Transverse colon (tissue), 4 donors: ENCODE measurements around the gene FAM221A. TPM values are rescaled to one million over a fixed set of nuclear protein-coding genes. Genes with fewer than 3 reads are reported as not detected.

Source experiments
- DNase-seq: peaks from one replicate; pipeline ENCODE4 v3.0.0-alpha.2; 2019
- H3K27ac ChIP-seq, 4 donors: fragments of 200-600 bp; sonication (generic); 2 replicates each; pipeline ENCODE4 v1.5.1; 2016 to 2018; ENCODE audit warnings: inconsistent platforms in 4 of 4
- H3K27me3 ChIP-seq: fragments of 200-600 bp; sonication (generic); 2 replicates; pipeline ENCODE4 v1.5.1; 2017; ENCODE audit warnings: inconsistent platforms
- H3K36me3 ChIP-seq, 4 donors: fragments of 200-600 bp; sonication (generic); 2 replicates each; pipeline ENCODE4 v1.5.1; 2017 to 2019; ENCODE audit warnings: inconsistent platforms in 4 of 4
- H3K4me1 ChIP-seq, 4 donors: fragments of 200-600 bp; sonication (generic); 2 replicates each; pipeline ENCODE4 v1.5.1; 2017 to 2020; ENCODE audit warnings: inconsistent platforms in 4 of 4
- H3K4me3 ChIP-seq, 4 donors: fragments of 200-600 bp; sonication (generic); 1 replicate in 1 of 4; 2 replicates in 3 of 4; pipeline versions ENCODE4 v1.5.1 to v1.6.1; 2017 to 2019; ENCODE audit warnings: inconsistent platforms in 4 of 4
- H3K9me3 ChIP-seq, 2 donors: fragments of 200-600 bp; sonication (generic); 2 replicates each; pipeline ENCODE4 v1.5.1; 2017 to 2019; ENCODE audit warnings: inconsistent platforms in 2 of 2
- CTCF ChIP-seq, 5 experiments: fragments of 200-600 bp in 3 of 5; fragments of 450-650 bp in 2 of 5; sonication (generic) in 3 of 5; IDR thresholded peaks; 1 replicate in 2 of 5; 2 replicates in 3 of 5; pipeline ENCODE4 v1.5.1; 2016 to 2017; ENCODE audit warnings: antibody characterized with exemption in 5 of 5, inconsistent platforms in 3 of 5, mild to moderate bottlenecking in 2 of 5, moderate library complexity in 1 of 5
- EP300 ChIP-seq: sonication (generic); formaldehyde crosslinking; IDR thresholded peaks from one replicate; pipeline ENCODE4 v1.6.1; 2017; ENCODE audit warnings: antibody characterized with exemption, low read depth
- POLR2A ChIP-seq: fragments of 450-650 bp; IDR thresholded peaks from one replicate; pipeline ENCODE4 v1.6.1; 2016; ENCODE audit warnings: antibody characterized with exemption, mild to moderate bottlenecking, moderate library complexity
- POLR2AphosphoS5 ChIP-seq, 3 donors: sonication (generic); formaldehyde crosslinking; IDR thresholded peaks; one replicate each; pipeline ENCODE4 v1.6.1; 2016; ENCODE audit warnings: antibody characterized with exemption in 3 of 3
- WGBS, 2 donors: methylation state at CpG; one replicate each; pipeline ENCODE4 v1.1.5; 2018; ENCODE audit warnings: low coverage in 1 of 2; 5-methylcytosine and 5-hydroxymethylcytosine counted together
- in situ Hi-C, 4 donors: fragments of 200-750 bp; cut with MboI; loops; one replicate each; pipeline versions ENCODE4 v1.15.0 to v1.15.1; 2017; ENCODE audit warnings: low sequenced_read_pairs in 3 of 4, low pct_ligation_motif_present in 1 of 4, low pct_unique_long_range_greater_than_20kb in 1 of 4
- intact Hi-C: fragments of 100-400 bp; cut with DNase I; formaldehyde crosslinking; loops from one replicate; pipeline ENCODE4 v1.15.1; 2023; ENCODE audit warnings: low total_unique reads
- total RNA-seq, 4 donors: library from RNA; depleted of rRNA; stranded (reverse); fragments of >200 nt; gene quantifications; one replicate each; pipeline ENCODE4 v1.1.0, GENCODE V29; 2016

The FAM221A gene
- total RNA-seq, 4 donors from 2014 or later: 7.5 to 18.4 (median 13.1) TPM

GRCh38 chr7:23662124-23662983 is 17.6 kb upstream of the FAM221A start:
- TF ChIP-seq CTCF (IDR thresholded peaks at IDR 0.05) (no peak), POLR2A (no peak), EP300 (no peak), POLR2AphosphoS5 (IDR thresholded peaks at IDR 0.05) (no peak)
- no peak for DNase-seq
- 68 to 82% methylated on average over 3 to 8 of the region's 8 CpGs for WGBS, 2 donors
- Histone ChIP-seq H3K4me1 (no peaks in the 10 kb centered on the region), H3K27me3 (no peaks in the 10 kb centered on the region), H3K27ac (no peak overlapping the region), H3K9me3 (no peaks in the 10 kb centered on the region), H3K4me3 (no peak overlapping the region), H3K36me3 (no peaks in the 10 kb centered on the region)
- intact Hi-C loops (no loop called here), in situ Hi-C loops (no loop called here)

- intact Hi-C loops: no loop called here
- Histone ChIP-seq H3K36me3 (no peaks in the 10 kb centered on the region), H3K27me3 (no peaks in the 10 kb centered on the region), H3K9me3 (no peaks in the 10 kb centered on the region), H3K4me1 (no peaks in the 10 kb centered on the region), H3K4me3 (no peak overlapping the region), H3K27ac (no peak overlapping the region)
- WGBS, 2 donors: 89 to 95% methylated on average over 2 of the region's 2 CpGs
- DNase-seq: no peak
- in situ Hi-C loops: no loop called here
- TF ChIP-seq POLR2A (no peak), EP300 (no peak), CTCF (IDR thresholded peaks at IDR 0.05) (no peak), POLR2AphosphoS5 (IDR thresholded peaks at IDR 0.05) (no peak)
These were observed 17.1 kb upstream of the FAM221A start for GRCh38 chr7:23662984-23663313.

- Histone ChIP-seq H3K9me3 (no peaks in the 10 kb centered on the region), H3K4me3 (no peak overlapping the region), H3K27me3 (no peaks in the 10 kb centered on the region), H3K27ac (no peak overlapping the region), H3K36me3 (no peaks in the 10 kb centered on the region), H3K4me1 (no peaks in the 10 kb centered on the region)
- intact Hi-C loops: no loop called here
- in situ Hi-C loops: no loop called here
- no peak for DNase-seq
- no peak for TF ChIP-seq CTCF (IDR thresholded peaks at IDR 0.05)
- no peak for TF ChIP-seq POLR2A
- no peak for TF ChIP-seq POLR2AphosphoS5 (IDR thresholded peaks at IDR 0.05)
- TF ChIP-seq EP300: no peak
These were observed 15.9 kb upstream of the FAM221A start for GRCh38 chr7:23664122-23664521.

GRCh38 chr7:23672033-23672432 is 8.0 kb upstream of the FAM221A start:
- intact Hi-C loops: no loop called here
- TF ChIP-seq POLR2AphosphoS5 (IDR thresholded peaks at IDR 0.05): no peak
- TF ChIP-seq CTCF (IDR thresholded peaks at IDR 0.05): no peak
- TF ChIP-seq POLR2A: no peak
- TF ChIP-seq EP300: no peak
- DNase-seq: no peak
- no peak overlapping the region for H3K4me3 ChIP-seq
- H3K36me3 ChIP-seq: no peaks in the 10 kb centered on the region
- H3K27ac ChIP-seq: no peak overlapping the region
- no peaks in the 10 kb centered on the region for H3K9me3 ChIP-seq
- 73 to 86% methylated on average over 3 of the region's 3 CpGs for WGBS, 2 donors
- H3K4me1 ChIP-seq: no peaks in the 10 kb centered on the region
- no peaks in the 10 kb centered on the region for H3K27me3 ChIP-seq
- in situ Hi-C loops: no loop called here
